GM12875 (cell line): Measurements from ENCODE around the gene FNTB.

Experiments
- H3K4me3 ChIP-seq: one replicate; pipeline ENCODE4 v1.5.1; 2011; ENCODE audit warnings: low read depth, low read length, control low read depth
- CTCF ChIP-seq: IDR thresholded peaks from 2 replicates; pipeline ENCODE4 v1.5.1; 2011; ENCODE audit warnings: low read depth, mild to moderate bottlenecking, control low read depth, inconsistent platforms, low read length, moderate library complexity, borderline replicate concordance; ENCODE audit not compliant: insufficient read depth

The FNTB gene

DNA sequence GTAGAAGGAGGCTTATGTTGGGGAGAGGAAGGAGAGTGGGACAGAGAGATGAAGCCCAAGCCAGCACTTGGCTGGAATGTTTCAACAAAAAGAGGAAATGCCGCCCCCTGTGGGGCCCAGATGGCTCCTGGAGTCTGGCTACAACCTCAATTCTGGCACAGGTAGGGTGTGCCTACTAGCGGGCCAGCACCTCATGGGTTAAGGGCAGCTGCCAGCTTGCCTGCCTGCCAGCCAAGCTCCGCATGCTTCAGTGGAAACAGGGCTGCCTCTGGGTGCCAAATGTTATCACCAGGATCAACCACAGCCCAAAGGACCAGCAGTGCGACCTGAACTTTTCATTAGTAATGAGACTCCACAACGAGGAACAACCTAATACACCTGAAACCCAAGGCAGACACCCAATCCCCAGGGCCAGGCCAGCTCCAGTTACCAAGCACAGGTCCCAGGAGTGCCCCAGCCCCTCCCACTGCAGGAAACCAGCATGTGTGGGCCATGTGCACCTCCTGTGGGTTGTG is 25.9 kb upstream of the FNTB start:
- no peak overlapping the region for H3K4me3 ChIP-seq
- no peak for TF ChIP-seq CTCF

GRCh38 chr14:64963611-64964010 is 23.1 kb upstream of the FNTB start:
- H3K4me3 ChIP-seq = no peak overlapping the region
- 0 out of 2 replicates have a peak, but pooled peaks have one; percentile 18 for TF ChIP-seq CTCF

DNA sequence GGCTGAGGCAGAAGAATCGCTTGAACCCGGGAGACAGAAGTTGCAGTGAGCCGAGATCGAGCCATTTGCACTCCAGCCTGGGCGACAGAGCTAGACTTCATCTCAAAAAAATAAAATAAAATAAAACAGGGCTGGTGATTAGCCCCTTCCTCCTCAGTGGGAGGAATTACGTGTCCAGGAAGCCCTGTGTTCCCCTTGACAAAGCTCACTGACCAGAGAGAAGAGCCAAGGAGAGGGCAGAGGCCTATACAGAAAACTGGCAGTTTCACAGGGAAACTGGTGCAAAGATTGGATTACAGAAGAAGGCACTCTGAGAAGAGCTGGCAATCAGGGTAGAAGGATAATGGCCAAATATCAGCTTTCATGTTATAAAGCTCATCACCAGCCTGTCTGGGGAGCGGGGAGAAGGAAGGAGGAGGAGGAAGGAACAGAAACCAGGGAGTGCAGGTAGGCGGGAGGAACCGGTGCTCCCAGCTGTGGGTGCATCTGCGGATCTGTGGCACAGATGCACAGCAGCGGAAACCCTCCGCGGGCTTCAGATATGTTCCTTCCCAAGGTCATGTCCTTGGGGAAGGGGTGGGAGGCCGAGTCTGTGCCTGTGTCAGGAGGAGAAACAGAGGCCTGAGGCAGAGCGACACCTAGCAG is 21.2 kb upstream of the FNTB start:
- H3K4me3 ChIP-seq = no peak overlapping the region

GRCh38 chr14:64966976-64967375 is 19.7 kb upstream of the FNTB start:
- H3K4me3 ChIP-seq = no peak overlapping the region
- no peak for TF ChIP-seq CTCF

More for the DNA sequence above, 21.2 kb upstream of the FNTB start:
- no peak for TF ChIP-seq CTCF

DNA sequence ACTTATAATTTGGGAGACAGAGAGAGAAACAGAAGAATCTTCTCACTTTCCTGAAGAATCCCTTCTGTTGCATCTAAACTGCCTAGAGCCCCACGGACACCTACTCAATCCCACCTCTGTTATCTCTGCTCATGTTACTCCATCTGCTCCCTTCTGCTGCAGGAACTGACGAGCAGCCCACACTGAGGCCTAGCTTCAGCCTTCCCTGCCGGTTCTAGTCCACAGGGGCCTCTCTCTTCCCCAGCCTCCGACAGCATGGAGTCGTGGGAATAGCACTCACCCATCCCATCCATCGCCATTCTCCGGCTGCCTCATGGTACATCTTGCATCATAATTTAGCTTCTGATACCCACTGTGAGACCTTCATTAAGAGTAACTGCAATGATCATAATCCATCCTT is 18.5 kb upstream of the FNTB start:
- no peak overlapping the region for H3K4me3 ChIP-seq
- TF ChIP-seq CTCF = no peak

GRCh38 chr14:64968651-64969050 is 18.0 kb upstream of the FNTB start:
- TF ChIP-seq CTCF = no peak
- no peak overlapping the region for H3K4me3 ChIP-seq

DNA sequence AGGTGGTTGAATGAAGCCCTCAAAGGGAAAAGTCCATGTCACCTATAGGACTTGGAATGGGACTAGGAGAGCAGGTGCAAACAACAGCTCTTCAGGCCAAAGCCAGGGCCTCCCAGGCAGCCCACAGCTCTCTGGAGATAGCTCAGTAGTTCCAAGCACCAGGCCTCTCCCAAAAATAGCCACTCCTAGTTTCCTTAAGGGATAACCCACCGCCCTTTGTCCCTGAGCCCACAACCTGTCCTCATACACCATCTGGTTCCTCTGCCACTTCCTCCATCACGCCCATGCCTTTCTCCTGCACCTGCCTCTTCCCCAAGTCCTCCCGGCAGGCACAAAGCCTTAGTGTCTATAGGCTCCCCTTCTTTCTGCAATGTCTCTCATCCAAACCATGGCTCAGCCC is 16.7 kb upstream of the FNTB start:
- H3K4me3 ChIP-seq = no peak overlapping the region

More for the DNA sequence above, 16.7 kb upstream of the FNTB start:
- no peak for TF ChIP-seq CTCF
